NCI-H748 treated with DMSO at 0.1 percent for 48 hours (cell line): ENCODE data around the gene ATG7.
"Not testable (repeated sequence)": the region's sequence is repeated elsewhere in the genome, so short reads cannot be mapped to it uniquely, and the experiment has no call there.

Experiments
- DNase-seq: peaks from one replicate; lab custom pipeline; 2025; lab: John Stamatoyannopoulos, UW

ATG7 gene

DNA sequence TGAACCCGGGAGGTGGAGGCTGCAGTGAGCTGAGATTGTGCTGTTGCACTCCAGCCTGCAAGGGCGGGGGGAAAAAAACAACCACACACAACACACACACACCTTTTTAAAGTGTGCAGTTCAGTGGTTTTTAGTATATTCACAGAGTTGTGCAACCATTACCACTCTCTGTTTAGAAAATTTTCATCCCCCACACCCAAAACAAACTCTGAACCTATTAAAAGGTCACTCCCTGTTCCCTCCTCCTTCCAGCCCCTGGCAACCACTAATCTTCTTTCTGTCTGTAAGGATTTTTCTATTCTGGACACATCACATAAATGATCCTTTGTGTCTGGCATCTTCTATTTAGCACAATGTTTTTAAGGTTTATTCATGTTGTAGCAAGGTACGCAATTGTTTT lies 159.1 kb downstream of the ATG7 start:
- no peak for DNase-seq

DNA sequence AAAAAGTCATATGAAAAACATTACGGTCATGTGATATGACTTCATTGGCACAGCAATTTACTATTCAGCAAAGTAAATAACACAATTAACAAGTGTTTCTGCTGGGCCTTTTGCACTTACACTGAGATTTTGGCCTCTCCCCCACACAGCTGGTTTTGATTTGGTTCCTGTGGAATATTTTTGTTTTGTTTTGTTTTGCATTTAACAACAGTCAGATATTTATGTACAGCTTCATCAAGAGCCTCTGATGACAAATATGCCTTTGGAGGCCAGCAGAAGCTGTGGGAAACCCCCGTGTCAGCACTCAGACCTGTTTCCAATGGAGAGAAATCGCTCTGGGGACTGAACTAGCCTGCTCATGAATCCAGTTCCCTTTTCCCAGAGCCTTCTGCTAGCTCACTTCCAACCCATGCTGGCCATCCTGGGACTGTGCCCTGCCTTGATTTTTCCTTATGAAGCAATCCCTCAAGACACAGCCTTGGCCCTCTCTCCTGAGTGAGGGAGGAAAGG lies 161.9 kb downstream of the ATG7 start:
- DNase-seq, result no peak

DNA sequence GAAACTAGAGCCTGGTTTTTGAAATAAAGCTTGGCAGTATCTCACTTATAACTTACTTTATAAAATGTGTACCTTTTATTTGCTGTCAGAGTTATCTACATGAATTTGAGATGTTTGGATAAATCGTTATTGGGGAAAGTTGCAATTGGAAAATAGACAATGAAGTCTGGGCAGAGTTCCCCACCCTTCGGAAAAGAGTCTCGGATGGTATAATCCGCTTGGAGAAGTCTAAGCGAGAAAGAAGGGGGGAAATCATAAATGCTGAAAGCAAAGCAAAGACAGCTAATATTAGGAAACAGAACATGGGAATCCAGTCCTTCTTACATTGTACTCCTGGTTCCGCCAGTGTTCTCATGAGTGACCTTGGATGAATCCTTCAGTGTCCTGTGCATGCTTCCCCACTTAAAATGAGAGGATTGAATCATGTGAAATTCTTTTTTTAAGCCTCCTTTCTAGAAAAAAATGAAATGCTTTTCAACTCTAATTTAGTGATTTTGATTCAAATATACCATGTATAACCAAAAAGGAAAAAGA lies 162.4 kb downstream of the ATG7 start:
- no peak for DNase-seq

DNA sequence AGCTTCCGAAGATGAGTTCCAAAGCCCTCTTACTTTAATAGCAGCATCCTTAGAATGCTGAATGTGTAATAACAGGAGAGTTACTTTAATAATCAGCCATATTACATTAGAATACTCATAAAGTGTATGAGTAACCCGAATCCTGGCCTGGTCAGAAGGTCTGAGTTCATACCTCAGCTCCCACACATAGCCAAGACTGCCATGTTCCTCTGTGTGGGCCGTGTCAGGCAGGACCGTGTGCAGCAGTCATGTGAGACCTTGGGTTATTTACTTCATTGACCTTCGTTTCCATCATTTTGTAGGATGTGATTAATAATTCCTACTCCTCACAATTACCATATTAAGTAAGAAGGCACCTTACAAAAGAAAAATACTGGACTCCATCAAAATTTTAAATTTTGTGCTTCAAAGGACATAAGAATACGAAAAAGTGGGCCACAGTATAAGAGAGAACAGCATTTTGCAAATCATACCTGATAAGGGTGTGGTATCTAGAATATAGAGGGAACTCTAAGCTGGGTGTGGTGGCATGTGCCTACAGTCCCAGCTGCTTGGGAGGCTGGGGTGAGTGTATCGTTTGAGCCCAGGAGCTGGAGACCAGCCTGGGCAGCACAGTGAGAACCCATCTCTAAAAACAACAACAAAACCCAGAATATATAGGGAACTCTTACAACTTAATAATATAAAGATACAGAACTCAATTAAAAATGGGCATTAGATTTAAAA lies 163.4 kb downstream of the ATG7 start:
- DNase-seq, result no peak

DNA sequence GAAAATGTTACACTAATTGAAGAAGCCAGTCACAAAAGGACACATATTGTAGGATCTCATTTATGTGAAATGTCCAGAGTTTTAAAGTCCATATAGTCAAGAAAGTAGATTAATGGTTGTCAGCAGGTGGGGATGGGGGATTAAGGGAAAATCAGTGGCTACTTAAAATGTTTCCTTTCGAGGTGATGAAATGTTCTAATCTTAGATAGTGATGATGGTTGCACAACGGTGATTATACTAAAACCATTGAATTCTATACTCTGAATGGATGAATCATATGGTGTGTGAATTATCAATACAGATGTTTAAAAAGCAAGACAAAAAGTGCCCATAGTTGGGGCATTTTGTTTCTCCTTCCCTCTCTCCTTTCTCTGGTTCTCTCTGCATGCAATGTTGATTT lies 164.6 kb downstream of the ATG7 start:
- DNase-seq, result no peak

DNA sequence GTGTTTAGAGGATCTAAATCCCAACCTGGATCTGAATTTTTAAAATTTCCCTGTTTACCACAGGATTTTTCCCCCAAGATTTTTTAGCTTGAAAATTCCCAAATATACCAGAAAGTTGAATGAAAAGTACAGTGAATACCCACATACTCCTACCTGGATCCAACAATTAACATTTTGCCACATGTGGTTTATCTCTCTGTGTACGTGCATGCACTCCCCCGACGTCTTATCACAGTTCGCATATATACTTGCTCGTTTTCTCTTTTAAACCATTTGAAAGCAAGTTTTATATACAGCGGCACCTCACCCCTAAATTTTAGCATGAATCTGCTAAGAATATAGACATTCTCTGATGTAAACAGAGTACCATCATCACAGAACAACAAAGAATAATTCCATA lies 165.3 kb downstream of the ATG7 start:
- no peak for DNase-seq

DNA sequence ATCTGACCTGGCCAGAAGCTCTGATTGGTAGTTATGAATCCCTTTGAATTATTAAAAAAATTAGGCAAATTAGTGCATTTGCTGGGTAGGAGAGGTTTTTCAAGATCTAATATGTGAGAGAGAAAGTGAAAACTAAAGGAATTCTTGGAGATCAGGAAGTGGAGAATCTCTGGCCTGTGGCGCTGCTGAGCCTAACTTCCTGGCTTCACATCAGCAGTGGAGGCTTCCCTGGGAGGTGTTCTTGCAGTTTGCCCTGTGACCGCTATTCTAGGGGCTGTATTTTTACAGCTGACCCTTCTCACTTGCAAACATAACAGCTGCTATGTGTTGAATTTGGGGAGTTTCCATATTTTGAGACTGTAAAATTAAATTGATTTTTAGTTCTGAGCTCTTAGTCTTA lies 166.4 kb downstream of the ATG7 start:
- no peak for DNase-seq

DNA sequence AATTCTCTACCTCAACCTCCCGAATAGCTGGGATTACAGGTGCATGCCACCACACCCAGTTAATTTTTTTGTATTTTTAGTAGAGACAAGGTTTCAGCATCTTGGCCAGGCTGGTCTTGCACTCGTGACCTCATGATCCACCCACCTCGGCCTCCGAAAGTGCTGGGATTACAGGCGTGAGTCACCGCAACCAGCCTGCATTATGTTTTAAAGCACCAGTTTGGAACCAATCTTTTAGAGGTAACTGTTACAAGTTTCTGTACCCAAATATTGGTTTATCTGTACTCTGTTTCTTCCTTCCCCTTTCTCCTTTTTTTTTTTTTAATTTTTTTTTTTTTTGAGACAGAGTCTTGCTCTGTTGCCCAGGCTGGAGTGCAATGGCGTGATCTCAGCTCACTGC lies 169.1 kb downstream of the ATG7 start:
- DNase-seq, result not testable (repeated sequence)

DNA sequence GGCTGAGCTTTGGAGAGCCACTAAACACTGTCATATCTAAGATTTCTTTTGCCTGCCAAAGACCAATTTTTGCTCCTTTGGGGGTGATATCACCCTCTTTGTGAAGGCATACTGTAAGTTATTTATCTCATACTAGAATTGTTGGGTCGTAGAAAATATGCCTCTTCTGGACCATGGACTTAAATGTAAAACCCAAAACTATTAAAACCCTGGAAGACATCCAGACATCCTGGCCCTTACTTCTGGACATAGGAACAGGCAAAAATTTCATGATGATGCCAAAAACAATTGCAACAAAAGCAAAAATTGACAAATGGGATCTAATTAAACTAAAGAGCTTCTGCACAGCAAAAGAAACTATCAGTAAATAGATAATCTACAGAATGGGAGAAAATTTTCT lies 172.2 kb downstream of the ATG7 start:
- DNase-seq, result no peak

DNA sequence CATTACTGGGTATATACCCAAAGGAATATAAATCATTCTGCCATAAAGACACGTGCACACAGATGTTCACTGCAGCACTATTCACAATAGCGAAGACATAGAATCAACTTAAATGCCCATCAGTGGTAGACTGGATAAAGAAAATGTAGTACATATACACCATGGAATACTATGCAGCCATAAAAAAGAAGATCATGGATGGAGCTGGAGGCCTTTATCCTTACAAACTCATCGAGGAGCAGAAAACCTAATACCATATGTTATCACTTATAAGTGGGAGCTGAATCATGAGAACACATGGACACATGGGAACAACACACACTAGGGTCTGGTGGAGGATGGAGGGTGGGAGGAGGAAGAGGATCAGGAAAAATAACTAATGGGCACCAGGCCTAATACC lies 173.0 kb downstream of the ATG7 start:
- DNase-seq, result not testable (repeated sequence)

DNA sequence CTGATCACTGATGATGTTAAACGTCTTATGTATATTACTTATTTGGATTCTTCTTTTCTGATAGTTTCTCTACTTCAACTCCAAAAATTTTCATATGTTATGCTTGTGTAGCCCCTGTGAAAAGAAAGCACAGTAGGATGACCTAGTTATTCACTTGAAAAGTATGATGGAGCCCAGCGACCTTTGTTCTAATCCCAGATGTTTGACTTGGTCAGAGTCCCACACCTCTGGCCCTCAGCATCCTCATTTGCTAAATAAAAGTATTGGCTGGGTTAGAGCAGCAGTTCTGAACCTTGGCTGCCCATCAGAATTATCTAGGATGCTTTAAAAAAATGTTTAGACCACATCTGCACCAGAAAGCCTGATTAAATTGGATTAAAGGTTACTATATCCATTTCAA lies 173.7 kb downstream of the ATG7 start:
- no peak for DNase-seq

DNA sequence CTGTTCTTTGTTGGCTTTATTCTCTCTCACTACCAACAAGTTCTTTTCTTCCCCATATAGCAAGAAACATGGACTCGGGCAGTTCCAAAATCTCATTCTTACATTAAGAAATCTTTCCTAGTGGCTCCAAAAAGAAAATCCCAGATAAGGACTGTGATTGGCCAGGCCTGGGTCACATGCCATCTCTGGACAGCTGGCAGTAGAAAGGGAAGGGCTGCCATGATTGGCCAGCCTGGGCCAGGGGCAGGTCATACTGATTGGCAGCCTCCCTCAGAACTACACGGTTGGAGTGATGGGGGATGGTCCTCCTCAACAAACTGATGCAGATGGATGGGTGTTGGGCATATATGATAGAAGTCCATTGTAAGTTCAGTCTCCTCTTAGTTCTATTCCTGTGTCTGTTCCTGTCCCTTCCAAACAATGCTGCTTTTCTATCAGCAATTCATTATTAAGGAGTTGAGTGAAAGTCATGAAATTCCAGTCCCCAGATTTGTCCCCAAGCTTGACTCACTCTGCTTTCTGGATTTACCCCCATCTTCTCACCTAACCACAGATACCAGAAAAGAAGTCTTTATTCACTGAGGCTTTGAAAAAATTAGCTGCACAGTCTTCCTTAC lies 175.5 kb downstream of the ATG7 start:
- DNase-seq, result no peak

DNA sequence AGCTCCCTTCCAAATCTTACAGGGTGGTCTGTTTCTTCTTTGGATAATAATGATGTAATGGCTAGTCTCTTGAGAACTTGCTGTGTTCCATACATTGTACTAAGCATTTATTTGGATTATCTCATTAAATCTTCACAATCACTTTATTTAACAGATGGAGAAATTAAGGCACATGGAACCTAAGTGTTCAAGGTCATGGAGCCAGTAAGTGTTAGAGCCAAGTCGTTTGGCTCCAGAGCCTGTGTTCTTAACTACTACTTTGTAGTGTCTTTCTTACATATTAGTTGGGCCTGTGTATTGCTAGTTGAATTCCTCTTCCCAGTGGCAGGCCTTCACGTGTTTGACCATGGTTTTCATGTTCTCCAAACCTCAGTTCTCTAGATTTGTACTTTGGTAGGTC lies 177.8 kb downstream of the ATG7 start:
- DNase-seq, result no peak

DNA sequence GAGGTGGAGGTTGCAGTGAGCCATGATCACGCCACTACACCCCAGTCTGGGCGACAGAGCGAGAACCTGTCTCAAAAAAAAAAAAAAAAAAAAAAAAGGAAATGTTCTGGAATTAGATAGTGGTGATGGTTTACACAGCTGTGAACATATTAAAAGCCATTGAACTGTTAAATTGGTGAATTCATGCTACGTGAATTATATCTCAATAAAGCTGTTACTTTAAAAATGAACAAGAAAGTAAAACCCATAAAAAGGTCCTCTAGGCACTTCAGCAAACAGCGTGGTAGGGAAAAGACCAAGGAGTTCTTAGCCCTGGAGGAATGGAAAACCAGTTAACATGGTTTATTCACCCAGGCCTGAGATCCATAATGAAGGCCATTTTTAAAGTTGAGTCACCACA lies 180.1 kb downstream of the ATG7 start:
- DNase-seq, result no peak

DNA sequence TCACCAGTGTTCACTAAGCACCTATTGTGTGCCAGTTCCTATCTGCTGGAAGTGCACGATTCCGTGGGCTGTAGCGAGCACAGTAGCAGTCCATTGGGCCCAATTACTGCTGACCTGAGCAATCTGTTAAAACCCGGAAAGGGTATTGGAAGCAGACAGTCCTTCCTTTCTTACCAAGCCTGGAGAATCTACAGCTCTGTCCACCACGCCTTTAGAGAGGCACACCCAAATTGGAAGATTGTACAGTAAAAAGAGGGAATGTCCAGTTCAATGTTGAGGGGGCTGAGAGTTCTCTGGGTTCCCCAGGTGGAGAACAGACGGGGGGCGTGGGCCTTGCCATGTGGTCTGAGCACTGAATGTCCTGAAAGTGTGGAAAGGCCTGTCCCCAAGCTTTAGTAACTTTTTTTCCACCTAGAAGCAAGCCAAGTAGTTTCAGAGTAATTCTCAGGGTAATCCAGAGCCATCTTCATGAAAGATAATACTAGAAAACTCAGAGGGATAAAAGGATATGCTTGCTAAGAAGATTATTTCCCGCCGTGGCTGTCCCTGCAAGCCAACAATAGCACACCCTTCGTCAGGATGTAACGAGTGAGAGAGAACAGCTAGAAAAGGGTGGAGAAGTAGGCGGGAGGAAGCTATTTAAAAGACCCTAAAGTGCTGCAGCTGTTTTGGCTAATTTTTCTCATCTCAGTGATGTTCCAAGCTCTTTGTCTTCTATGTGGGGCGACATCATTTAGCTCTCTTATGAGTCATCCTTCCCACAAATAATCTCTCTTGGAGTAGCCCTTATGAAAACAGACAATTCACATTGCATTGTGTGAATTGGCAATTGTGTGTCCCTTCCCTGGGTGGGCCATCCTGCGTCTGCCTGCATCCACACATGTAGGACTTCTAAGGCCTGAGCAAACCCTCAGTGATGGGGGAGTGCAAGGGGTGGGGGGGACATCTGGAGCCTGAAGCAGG lies 181.0 kb downstream of the ATG7 start:
- DNase-seq, result peak; percentile 60

DNA sequence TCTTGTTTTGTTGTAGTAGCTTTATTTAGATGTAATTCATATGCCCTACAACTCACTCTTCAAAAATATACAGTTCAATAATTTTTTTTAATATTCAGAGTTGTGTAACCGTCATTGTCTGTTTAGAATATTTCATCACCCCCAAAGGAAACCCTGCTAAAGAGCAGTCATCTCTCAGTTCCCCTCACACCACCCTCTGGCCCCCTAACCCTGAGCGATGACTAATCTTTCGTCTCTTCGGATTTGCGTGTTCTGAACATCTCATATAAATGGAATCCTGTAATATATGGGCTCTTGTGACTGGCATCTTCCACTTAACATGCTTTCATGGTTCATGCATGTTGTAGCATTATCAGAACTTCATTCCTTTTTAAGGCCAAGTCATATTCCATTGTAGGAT lies 183.8 kb downstream of the ATG7 start:
- DNase-seq, result no peak

DNA sequence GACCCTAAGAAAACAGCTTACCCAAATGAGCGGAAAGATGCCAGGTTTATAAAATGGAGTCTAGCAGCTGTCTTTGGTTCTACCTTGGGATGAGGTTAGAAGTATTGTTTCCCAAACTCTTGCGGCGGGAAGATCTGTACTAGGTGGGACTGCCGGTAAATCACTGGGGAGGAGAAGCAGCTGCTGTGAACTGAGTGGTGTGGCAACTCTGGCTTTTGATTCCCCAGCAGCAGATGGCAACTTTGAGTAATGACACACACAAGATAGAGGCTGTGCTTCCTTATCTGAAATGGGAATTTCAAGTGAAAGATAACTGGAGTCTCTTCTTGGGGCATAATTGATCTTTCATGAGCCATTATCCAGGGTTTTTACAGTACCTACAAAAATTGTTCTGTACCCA lies 184.9 kb downstream of the ATG7 start:
- no peak for DNase-seq

DNA sequence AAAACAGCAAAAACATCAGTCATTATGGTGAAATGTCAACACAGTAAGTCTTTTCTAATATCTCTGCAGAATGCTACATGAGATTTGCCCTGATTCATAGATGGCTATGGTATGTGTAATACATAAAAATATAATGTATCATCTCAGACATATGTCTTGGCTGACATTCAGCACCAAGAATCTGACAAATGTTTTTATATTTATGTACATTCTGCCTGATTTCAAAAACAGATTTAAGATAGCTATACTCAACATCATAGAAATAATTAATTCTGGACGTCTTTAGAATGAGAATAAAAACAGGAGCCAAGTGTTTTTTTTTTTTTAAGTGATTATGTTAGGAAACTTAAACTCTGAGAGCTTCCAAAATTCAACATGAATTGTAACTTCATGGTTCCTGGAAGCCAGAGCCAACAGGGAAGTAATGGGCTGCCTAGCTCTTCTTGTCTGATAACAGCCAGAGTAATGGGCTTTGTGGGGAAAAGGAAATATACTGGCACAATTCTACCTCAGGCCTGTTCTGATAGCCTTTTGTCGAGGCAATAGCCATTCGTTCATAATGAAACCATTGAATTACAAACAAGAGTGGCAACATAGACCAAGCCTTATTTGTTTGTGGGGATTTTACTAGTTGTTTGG lies 187.1 kb downstream of the ATG7 start:
- DNase-seq, result no peak

DNA sequence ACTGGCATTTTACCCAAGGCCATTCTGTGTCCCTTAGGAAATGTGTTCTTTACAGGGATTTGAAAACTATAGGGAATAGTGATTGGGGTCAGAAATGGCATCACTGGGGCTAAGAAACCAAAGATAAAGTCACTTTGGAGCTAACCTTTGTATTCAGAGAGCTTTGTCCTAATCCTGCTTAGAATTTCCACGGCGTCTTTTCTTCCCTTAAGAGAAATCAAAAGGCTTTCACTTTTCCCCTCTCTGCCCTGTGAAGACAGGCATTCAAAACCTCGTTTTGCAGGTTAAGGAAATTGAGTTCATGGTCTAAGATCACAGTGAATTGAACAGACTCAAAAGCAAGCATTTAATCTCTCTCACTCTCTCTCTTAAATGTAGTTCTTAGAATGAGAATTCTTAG lies 189.0 kb downstream of the ATG7 start:
- DNase-seq, result no peak

DNA sequence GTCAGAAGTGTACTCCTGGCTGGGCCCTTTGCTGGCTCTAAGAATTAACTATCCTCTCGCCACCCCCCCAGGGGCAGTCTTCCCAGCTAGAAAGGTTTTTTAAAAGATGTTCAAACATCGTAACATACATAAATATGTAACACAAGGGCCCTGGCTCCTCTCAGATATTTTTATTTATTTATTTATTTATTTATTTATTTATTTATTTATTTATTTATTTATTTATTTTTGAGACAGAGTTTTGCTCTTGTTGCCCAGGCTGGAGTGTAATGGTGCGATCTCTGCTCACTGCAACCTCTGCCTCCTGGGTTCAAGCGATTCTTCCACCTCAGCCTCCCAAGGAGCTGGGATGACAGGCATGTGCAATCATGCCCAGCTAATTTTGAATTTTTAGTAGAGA lies 190.5 kb downstream of the ATG7 start:
- not testable (repeated sequence) for DNase-seq

DNA sequence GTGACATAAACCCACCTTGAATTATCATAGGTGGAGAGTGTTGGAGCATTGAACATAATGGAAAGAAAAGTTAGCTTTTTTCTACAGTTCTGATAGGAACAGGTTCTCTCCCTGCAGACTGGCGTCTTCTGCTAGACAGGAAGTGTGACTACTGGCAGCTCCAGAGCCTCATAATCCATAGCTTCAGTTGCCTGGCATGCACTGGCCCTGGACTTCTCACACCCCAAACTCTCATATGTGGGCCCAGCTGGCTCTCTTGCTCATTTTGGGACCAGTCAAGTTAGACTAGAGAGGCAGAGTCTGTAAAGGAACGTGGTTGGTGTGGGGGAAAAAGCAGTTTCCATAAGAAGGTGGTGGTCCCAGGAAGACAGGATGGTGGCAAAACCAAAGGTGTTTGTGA lies 191.4 kb downstream of the ATG7 start:
- no peak for DNase-seq

DNA sequence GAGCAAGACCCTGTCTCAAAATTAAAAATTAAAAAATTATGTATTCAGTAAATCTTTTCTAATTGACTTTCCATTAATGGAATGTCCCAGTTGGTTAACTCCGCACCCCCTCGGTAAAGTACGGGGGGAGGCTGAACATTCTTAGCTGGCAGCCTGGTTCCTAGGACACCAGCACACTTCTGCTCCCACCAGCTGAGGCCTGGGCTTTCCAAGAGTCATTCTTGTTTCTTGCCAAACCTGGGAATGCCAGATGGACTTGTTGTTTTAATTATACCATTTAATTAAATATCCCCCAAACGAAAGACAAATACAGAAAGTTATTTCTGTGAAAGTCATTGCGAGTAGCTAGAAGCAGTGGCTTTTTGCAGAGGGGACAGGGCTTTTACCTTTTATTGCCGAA lies 192.2 kb downstream of the ATG7 start:
- DNase-seq, result no peak
